HG02571 (cell line): ENCODE data around the gene DQX1.

ENCODE experiments used
- ATAC-seq: cut with Tn5 transposase; IDR thresholded peaks from one replicate; pipeline ENCODE4 v1.9.1; 2021; ENCODE audit warnings: mild to moderate bottlenecking, moderate library complexity; ENCODE audit not compliant: unreplicated experiment

DQX1 gene

GRCh38 chr2:74555610-74556103 is 29.6 kb upstream of the DQX1 start:
- ATAC-seq = no peak

GRCh38 chr2:74554820-74555531 is 28.9 kb upstream of the DQX1 start:
- peak; percentile 38 for ATAC-seq

- peak; percentile 55 for ATAC-seq
Observed at GRCh38 chr2:74553892-74554819, 28.1 kb upstream of the DQX1 start, which contains the start of the genes DOK1 and LOXL3. TSS of gene DOK1 (plus strand) at chr2:74554720. CDS start at chr2:74554755, 35 bp downstream. TSS of gene LOXL3 (minus strand) at chr2:74553942. CDS start at chr2:74552634, 1,308 bp downstream.

GRCh38 chr2:74552914-74553811 is 27.1 kb upstream of the DQX1 start:
- no peak for ATAC-seq

- ATAC-seq = no peak
Observed at GRCh38 chr2:74551942-74552913, 26.2 kb upstream of the DQX1 start.

GRCh38 chr2:74551530-74551929 is 25.5 kb upstream of the DQX1 start:
- no peak for ATAC-seq

- ATAC-seq = no peak
Observed at GRCh38 chr2:74550231-74550630, 24.2 kb upstream of the DQX1 start.

- ATAC-seq = no peak
Observed at GRCh38 chr2:74548900-74549826, 23.1 kb upstream of the DQX1 start.

GRCh38 chr2:74548285-74548899 is 22.4 kb upstream of the DQX1 start:
- no peak for ATAC-seq

- no peak for ATAC-seq
Observed at GRCh38 chr2:74546004-74546403, 20.0 kb upstream of the DQX1 start.

- ATAC-seq = no peak
Observed at GRCh38 chr2:74544634-74545033, 18.6 kb upstream of the DQX1 start.

- ATAC-seq = no peak
Observed at GRCh38 chr2:74542978-74543377, 16.9 kb upstream of the DQX1 start.

- ATAC-seq = no peak
Observed at GRCh38 chr2:74540291-74540690, 14.3 kb upstream of the DQX1 start.

- ATAC-seq = no peak
Observed at GRCh38 chr2:74538881-74539339, 12.9 kb upstream of the DQX1 start.

- no peak for ATAC-seq
Observed at GRCh38 chr2:74537140-74537539, 11.1 kb upstream of the DQX1 start.

GRCh38 chr2:74536166-74536950 is 10.3 kb upstream of the DQX1 start:
- ATAC-seq = no peak

GRCh38 chr2:74535440-74535965 is 9.5 kb upstream of the DQX1 start:
- no peak for ATAC-seq
